Left lung (tissue), 10 donors: ENCODE results near the gene SEL1L. TPM values are rescaled to one million over a fixed set of nuclear protein-coding genes. Genes with fewer than 3 reads are reported as not detected.

Experiments
- ATAC-seq: fragments of 200-7000 bp; cut with Tn5 transposase; one replicate; pipeline ENCODE4 v1.9.1; 2020; ENCODE audit warnings: moderate library complexity
- DNase-seq, 4 donors: peaks; one replicate each; pipeline ENCODE4 v3.0.0-alpha.2; 2013 to 2020
- H3K27ac ChIP-seq, 2 donors: fragments of 200-600 bp; sonication (generic) in 1 of 2; one replicate each; pipeline versions ENCODE4 v1.5.0 to v1.8.0; 2020 to 2021
- H3K27me3 ChIP-seq, 2 donors: fragments of 200-600 bp; sonication (generic) in 1 of 2; one replicate each; pipeline versions ENCODE4 v1.5.0 to v1.8.0; 2020 to 2021
- H3K36me3 ChIP-seq, 2 donors: fragments of 200-600 bp; sonication (generic) in 1 of 2; one replicate each; pipeline versions ENCODE4 v1.5.0 to v1.8.0; 2020 to 2021
- H3K4me1 ChIP-seq, 2 donors: fragments of 200-600 bp; one replicate each; pipeline ENCODE4 v1.8.0; 2021
- H3K4me3 ChIP-seq, 2 donors: fragments of 200-600 bp; sonication (generic) in 1 of 2; one replicate each; pipeline versions ENCODE4 v1.5.0 to v1.8.0; 2020 to 2021; ENCODE audit warnings: mild to moderate bottlenecking in 1 of 2
- H3K9me3 ChIP-seq, 2 donors: fragments of 200-600 bp; sonication (generic) in 1 of 2; one replicate each; pipeline versions ENCODE4 v1.5.0 to v1.8.0; 2020 to 2021
- CTCF ChIP-seq, 2 donors: fragments of 200-600 bp; sonication (generic) in 1 of 2; IDR thresholded peaks; one replicate each; pipeline versions ENCODE4 v1.5.0 to v1.8.0; 2021; ENCODE audit warnings: antibody characterized with exemption in 2 of 2
- intact Hi-C, 2 donors: fragments of 100-400 bp; cut with DNase I; formaldehyde crosslinking; loops; one replicate each; pipeline versions ENCODE4 v1.11.2 to v1.14.2; 2022
- polyA plus RNA-seq, 6 donors: library from polyadenylated mRNA; unstranded; fragments of 120-200 nt; gene quantifications; one replicate each; pipeline ENCODE4 v1.2.1, GENCODE V29; 2013; ENCODE audit not compliant: insufficient read length in 6 of 6
- total RNA-seq, 2 donors: library from RNA; stranded (reverse); fragmentation: NEBNext Ultra II Directional; extraction: Animal tissue kit (Norgen Biotek cat#: 25700); gene quantifications; one replicate each; pipeline ENCODE4 v1.2.1, GENCODE V29; 2021
- donor health status: DM: no; HTN: yes; CAD: no.
- donor health status: DM: no; HTN: no; CAD: no.

SEL1L gene
- total and polyA plus RNA-seq, 8 donors, result 57.7 to 112 (median 63.4) TPM

DNA sequence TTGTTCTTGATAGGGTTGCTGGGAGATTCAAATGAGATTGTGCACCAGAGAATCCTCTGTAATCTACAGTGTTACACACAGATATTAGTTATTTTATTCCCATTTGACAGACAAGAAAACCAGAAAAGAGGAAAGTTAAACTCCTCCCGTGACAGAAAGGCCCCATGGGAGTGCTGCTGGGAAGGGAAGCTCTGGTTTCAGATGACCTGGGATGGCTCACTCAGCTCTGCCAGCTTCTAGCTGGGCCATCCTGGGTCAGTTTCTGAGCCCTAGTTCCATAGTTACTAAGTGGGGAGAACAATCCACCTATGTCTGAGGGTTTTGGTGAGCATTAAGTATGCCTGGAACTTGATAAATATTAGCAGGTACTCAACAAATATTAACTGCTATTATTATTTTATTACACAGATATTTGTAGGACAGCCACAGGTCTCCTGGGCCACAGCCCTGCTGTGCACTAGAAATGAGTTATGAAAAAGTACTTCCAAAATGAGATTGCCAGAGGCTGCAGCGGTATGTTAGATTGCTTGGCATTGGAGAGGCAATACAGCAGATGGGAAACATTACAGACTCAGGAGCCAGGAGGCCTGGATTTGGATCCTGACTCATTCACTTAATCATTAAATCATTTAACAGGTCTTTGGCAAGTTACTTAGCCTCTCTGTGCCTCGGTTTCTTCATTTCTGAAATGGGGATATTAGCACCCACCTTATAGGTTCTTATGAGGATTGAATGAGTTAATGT, 86.5 kb downstream of the SEL1L start:
- ATAC-seq (no peak), DNase-seq (no peak)
- peaks cover under 1 to 51% of the 10 kb centered on the region in 2 donors for H3K27me3 ChIP-seq
- intact Hi-C loops, result no loop called here
- no peaks in the 10 kb centered on the region for H3K9me3 ChIP-seq
- peaks cover 0 to 7% of the 10 kb centered on the region in 2 donors for H3K4me1 ChIP-seq
- no peak overlapping the region for H3K27ac ChIP-seq
- no peak for TF ChIP-seq CTCF (IDR thresholded peaks at IDR 0.05)
- H3K36me3 ChIP-seq, result no peaks in the 10 kb centered on the region
- no peak overlapping the region for H3K4me3 ChIP-seq

GRCh38 chr14:81446279-81447007, 87.2 kb downstream of the SEL1L start:
- H3K36me3 ChIP-seq, result no peaks in the 10 kb centered on the region
- no peak overlapping the region for H3K27ac ChIP-seq
- no peak for TF ChIP-seq CTCF (IDR thresholded peaks at IDR 0.05)
- no peaks in the 10 kb centered on the region for H3K9me3 ChIP-seq
- H3K4me1 ChIP-seq, result peaks cover 0 to 7% of the 10 kb centered on the region in 2 donors
- intact Hi-C loops, result no loop called here
- peaks cover 2 to 57% of the 10 kb centered on the region in 2 donors for H3K27me3 ChIP-seq
- H3K4me3 ChIP-seq, result no peak overlapping the region
- ATAC-seq (no peak), DNase-seq (no peak)

DNA sequence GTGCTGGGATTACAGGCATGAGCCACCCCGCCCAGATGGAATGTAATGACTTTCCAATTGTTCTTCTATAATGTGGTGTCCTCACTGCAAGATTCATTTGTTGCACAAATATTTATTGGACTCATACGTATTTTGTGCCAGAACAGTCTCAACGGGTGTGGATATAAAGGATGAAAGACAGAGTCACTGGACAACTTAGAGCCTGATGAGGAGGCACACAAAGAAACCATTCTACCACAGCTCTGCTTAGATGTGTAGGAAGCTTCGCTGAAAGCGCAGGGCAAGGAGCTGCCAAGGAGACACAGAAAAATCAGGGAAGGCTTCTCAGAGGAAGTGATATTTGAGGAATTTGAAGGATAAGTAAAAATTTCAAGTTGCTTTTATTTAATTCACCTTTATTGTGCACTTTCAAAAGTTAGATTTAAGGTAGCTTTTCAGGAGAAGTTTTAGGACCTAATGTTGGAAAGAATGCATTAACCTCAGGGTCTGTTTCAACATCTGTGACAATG, 92.0 kb downstream of the SEL1L start:
- intact Hi-C loops, result no loop called here
- Histone ChIP-seq H3K27ac (no peak overlapping the region), H3K36me3 (no peaks in the 10 kb centered on the region), H3K9me3 (no peaks in the 10 kb centered on the region), H3K27me3 (peaks cover 21 to 78% of the 10 kb centered on the region in 2 donors), H3K4me3 (no peak overlapping the region), H3K4me1 (peaks cover 5 to 7% of the 10 kb centered on the region in 2 donors)
- no peak for TF ChIP-seq CTCF (IDR thresholded peaks at IDR 0.05)
- ATAC-seq, result no peak
- DNase-seq, result no peak

- H3K9me3 ChIP-seq, result no peaks in the 10 kb centered on the region
- H3K4me3 ChIP-seq, result no peak overlapping the region
- no peak for DNase-seq
- no peak overlapping the region for H3K27ac ChIP-seq
- peaks cover 6 to 23% of the 10 kb centered on the region in 2 donors for H3K4me1 ChIP-seq
- intact Hi-C loops, result no loop called here
- TF ChIP-seq CTCF (IDR thresholded peaks at IDR 0.05), result no peak
- peaks cover 21 to 92% of the 10 kb centered on the region in 2 donors for H3K27me3 ChIP-seq
- no peaks in the 10 kb centered on the region for H3K36me3 ChIP-seq
- ATAC-seq, result no peak
Measured at GRCh38 chr14:81440041-81440440, 93.6 kb downstream of the SEL1L start.

- no peak for ATAC-seq
- no peak overlapping the region for H3K4me3 ChIP-seq
- H3K27ac ChIP-seq, result no peak overlapping the region
- peaks cover 6 to 24% of the 10 kb centered on the region in 2 donors for H3K4me1 ChIP-seq
- TF ChIP-seq CTCF (IDR thresholded peaks at IDR 0.05), result no peak
- peaks cover 21 to 95% of the 10 kb centered on the region in 2 donors for H3K27me3 ChIP-seq
- no peaks in the 10 kb centered on the region for H3K9me3 ChIP-seq
- H3K36me3 ChIP-seq, result no peaks in the 10 kb centered on the region
- DNase-seq, result no peak
- intact Hi-C loops, result no loop called here
Measured at GRCh38 chr14:81437244-81437643, 96.4 kb downstream of the SEL1L start.
